Neural cell (in vitro differentiated cells): ENCODE measurements around the gene ELMO2.

ENCODE experiments used
- MXI1 ChIP-seq: fragments of 450-650 bp; conservative IDR thresholded peaks from 2 replicates; pipeline ENCODE4 v1.6.1; 2014; ENCODE audit warnings: antibody characterized with exemption, mild to moderate bottlenecking; ENCODE audit not compliant: poor library complexity, severe bottlenecking
- TAF1 ChIP-seq: IDR thresholded peaks from 2 replicates; pipeline ENCODE4 v1.6.1; 2012; ENCODE audit warnings: low read depth
- TF ChIP-seq, protein P1 (sequence below): fragments of 450-650 bp; IDR thresholded peaks from 2 replicates; pipeline ENCODE4 v1.5.1; 2014; ENCODE audit warnings: antibody characterized with exemption, mild to moderate bottlenecking, moderate library complexity; ENCODE audit not compliant: poor library complexity, severe bottlenecking

GRCh38 chr20:46349742-46350056, 56.7 kb downstream of the ELMO2 start:
- TF ChIP-seq, protein P1, sequence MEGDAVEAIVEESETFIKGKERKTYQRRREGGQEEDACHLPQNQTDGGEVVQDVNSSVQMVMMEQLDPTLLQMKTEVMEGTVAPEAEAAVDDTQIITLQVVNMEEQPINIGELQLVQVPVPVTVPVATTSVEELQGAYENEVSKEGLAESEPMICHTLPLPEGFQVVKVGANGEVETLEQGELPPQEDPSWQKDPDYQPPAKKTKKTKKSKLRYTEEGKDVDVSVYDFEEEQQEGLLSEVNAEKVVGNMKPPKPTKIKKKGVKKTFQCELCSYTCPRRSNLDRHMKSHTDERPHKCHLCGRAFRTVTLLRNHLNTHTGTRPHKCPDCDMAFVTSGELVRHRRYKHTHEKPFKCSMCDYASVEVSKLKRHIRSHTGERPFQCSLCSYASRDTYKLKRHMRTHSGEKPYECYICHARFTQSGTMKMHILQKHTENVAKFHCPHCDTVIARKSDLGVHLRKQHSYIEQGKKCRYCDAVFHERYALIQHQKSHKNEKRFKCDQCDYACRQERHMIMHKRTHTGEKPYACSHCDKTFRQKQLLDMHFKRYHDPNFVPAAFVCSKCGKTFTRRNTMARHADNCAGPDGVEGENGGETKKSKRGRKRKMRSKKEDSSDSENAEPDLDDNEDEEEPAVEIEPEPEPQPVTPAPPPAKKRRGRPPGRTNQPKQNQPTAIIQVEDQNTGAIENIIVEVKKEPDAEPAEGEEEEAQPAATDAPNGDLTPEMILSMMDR: no peak
- TF ChIP-seq MXI1 (no peak), TAF1 (no peak)
